Heart right ventricle (tissue), 16 donors: ENCODE data around the gene GAS5. TPM values are rescaled to one million over a fixed set of nuclear protein-coding genes. Genes with fewer than 3 reads are reported as not detected.

Source experiments
- ATAC-seq, 8 donors: fragments of 200-7000 bp; cut with Tn5 transposase; one replicate each; pipeline ENCODE4 v1.9.1; 2020; ENCODE audit warnings: mild to moderate bottlenecking in 8 of 8, moderate library complexity in 8 of 8, moderate number of reproducible peaks in 1 of 8
- DNase-seq, 2 donors: peaks; one replicate each; pipeline ENCODE4 v3.0.0-alpha.2; 2020
- H3K27ac ChIP-seq, 10 donors: fragments of 200-600 bp; sonication (generic) in 2 of 10; one replicate each; pipeline versions ENCODE4 v1.5.0 to v1.8.0; 2020 to 2022; ENCODE audit warnings: mild to moderate bottlenecking in 3 of 10
- H3K27me3 ChIP-seq, 7 donors: fragments of 200-600 bp; one replicate each; pipeline ENCODE4 v1.8.0; 2021 to 2022; ENCODE audit warnings: mild to moderate bottlenecking in 2 of 7
- H3K36me3 ChIP-seq, 9 donors: fragments of 200-600 bp; sonication (generic) in 1 of 9; one replicate each; pipeline versions ENCODE4 v1.5.0 to v1.8.0; 2020 to 2022; ENCODE audit warnings: mild to moderate bottlenecking in 2 of 9
- H3K4me1 ChIP-seq, 9 donors: fragments of 200-600 bp; sonication (generic) in 1 of 9; one replicate each; pipeline versions ENCODE4 v1.5.0 to v1.8.0; 2020 to 2022; ENCODE audit warnings: mild to moderate bottlenecking in 4 of 9
- H3K4me3 ChIP-seq, 10 donors: fragments of 200-600 bp; sonication (generic) in 2 of 10; one replicate each; pipeline versions ENCODE4 v1.5.0 to v1.8.0; 2020 to 2022; ENCODE audit warnings: mild to moderate bottlenecking in 7 of 10, moderate library complexity in 2 of 10
- H3K9me3 ChIP-seq, 11 donors: fragments of 200-600 bp in 10 of 11; sonication (generic) in 2 of 11; one replicate each; pipeline versions ENCODE4 v1.5.0 to v1.8.0; 2013 to 2022; ENCODE audit warnings: mild to moderate bottlenecking in 2 of 11, control low read depth in 1 of 11, moderate library complexity in 1 of 11
- CTCF ChIP-seq, 9 donors: fragments of 200-600 bp; sonication (generic) in 2 of 9; IDR thresholded peaks; one replicate each; pipeline versions ENCODE4 v1.5.0 to v1.8.0; 2021 to 2022; ENCODE audit warnings: antibody characterized with exemption in 9 of 9, mild to moderate bottlenecking in 5 of 9, moderate library complexity in 1 of 9
- WGBS, 2 donors: extraction: QIAGEN DNeasy Blood & Tissue Kit; methylation state at CpG; one replicate each; pipeline ENCODE4 v1.1.7; 2013; ENCODE audit warnings: inconsistent platforms in 1 of 2; 5-methylcytosine and 5-hydroxymethylcytosine counted together
- intact Hi-C, 10 donors: fragments of 100-400 bp; cut with DNase I; formaldehyde crosslinking; loops; one replicate each; pipeline versions ENCODE4 v1.11.1 to v1.14.2; 2022
- polyA plus RNA-seq, 2 donors: library from polyadenylated mRNA; stranded (reverse); fragments of 200-250 nt; gene quantifications; one replicate each; pipeline ENCODE4 v1.2.3, GENCODE V29; 2013
- total RNA-seq, 10 donors: library from RNA; stranded (reverse); fragmentation: NEBNext Ultra II Directional in 3 of 10; extraction: Animal tissue kit (Norgen Biotek cat#: 25700) in 3 of 10; gene quantifications; one replicate each; pipeline versions ENCODE4 v1.2.1 to v1.2.4, GENCODE V29; 2021 to 2023
- donor health status: Arrhythmogenic right ventricular cardiomyopathy.
- donor health status: ischemic (EF 13 %, LVEDD 7.1; RV severe dilation, severe dysfunction).
- donor health status: healthy with polysubstance abuse.
- donor health status: DM: no; HTN: yes; CAD: no.
- donor health status: DM: no; HTN: no; CAD: no.
- donor health status: ischemic (EF 25% LVEDD 6.9; RV normal size, moderate dysfunction).
- donor health status: ischemic (EF 25% LVEDD 5.7; RV mildly dilated, moderate dysfunction).
- donor health status: healthy.
- donor health status: DM: yes; HTN: yes; CAD: no.
- donor health status: Ischemic cardiomyopathy.
- donor health status: ischemic (EF 35%, LVEDD 5.7; RV mildly dilated, moderate dysfunction).
- donor health status: nonischemic (EF 11% LVEDD 7.7; RV severe dilation, severe dysfunction).
- donor health status: DM: yes; HTN: yes; CAD: no.
- donor health status: PGD.
- donor health status: ischemic (EF 29% LVEDD 5.4; RV normal size, mild dysfunction).
- donor health status: nonischemic (EF 23%, LVEDD 6.1; RV moderate dilation, normal function).

Gene GAS5
- total and polyA plus RNA-seq, 12 donors = 33.1 to 151 (median 45.5) TPM

GRCh38 chr1:173900427-173900826, 32.6 kb upstream of the GAS5 start:
- H3K27ac ChIP-seq = no peak overlapping the region
- intact Hi-C loops = no loop called here
- no peaks in the 10 kb centered on the region for H3K27me3 ChIP-seq
- ATAC-seq = no peak
- no peak overlapping the region for H3K4me3 ChIP-seq
- WGBS, 2 donors = 44 to 68% methylated on average over 2 of the region's 2 CpGs
- DNase-seq = no peak
- H3K9me3 ChIP-seq = no peaks in the 10 kb centered on the region
- TF ChIP-seq CTCF (IDR thresholded peaks at IDR 0.05) = no peak
- H3K4me1 ChIP-seq = peaks cover 0 to 15% (median 0%) of the 10 kb centered on the region in 9 donors
- H3K36me3 ChIP-seq = peaks cover 0 to 20% (median 0%) of the 10 kb centered on the region in 9 donors

- H3K4me3 ChIP-seq = no peak overlapping the region
- H3K36me3 ChIP-seq = peaks cover 0 to 44% (median 0%) of the 10 kb centered on the region in 9 donors
- no peak overlapping the region for H3K27ac ChIP-seq
- no peaks in the 10 kb centered on the region for H3K27me3 ChIP-seq
- ATAC-seq (no peak), DNase-seq (no peak)
- H3K9me3 ChIP-seq = no peaks in the 10 kb centered on the region
- 60 to 77% methylated on average over 3 of the region's 3 CpGs for WGBS, 2 donors
- intact Hi-C loops = no loop called here
- TF ChIP-seq CTCF (IDR thresholded peaks at IDR 0.05) = no peak
- H3K4me1 ChIP-seq = peaks cover 0 to 12% (median 0%) of the 10 kb centered on the region in 9 donors
These were observed 26.4 kb upstream of the GAS5 start for GRCh38 chr1:173894189-173894588.

GRCh38 chr1:173893611-173894010, 25.8 kb upstream of the GAS5 start:
- Histone ChIP-seq H3K36me3 (peaks cover 0 to 50% (median 0%) of the 10 kb centered on the region in 9 donors), H3K9me3 (no peaks in the 10 kb centered on the region), H3K27ac (no peak overlapping the region), H3K27me3 (no peaks in the 10 kb centered on the region), H3K4me3 (no peak overlapping the region), H3K4me1 (peaks cover 0 to 12% (median 0%) of the 10 kb centered on the region in 9 donors)
- WGBS, 2 donors = 86 to 92% methylated on average over 1 of the region's 1 CpG
- DNase-seq (no peak), ATAC-seq (no peak)
- TF ChIP-seq CTCF (IDR thresholded peaks at IDR 0.05) = no peak
- intact Hi-C loops = no loop called here

- H3K36me3 ChIP-seq = peaks cover 0 to 64% (median 15%) of the 10 kb centered on the region in 9 donors
- no peak for TF ChIP-seq CTCF (IDR thresholded peaks at IDR 0.05)
- H3K27me3 ChIP-seq = no peaks in the 10 kb centered on the region
- H3K27ac ChIP-seq = no peak overlapping the region
- peaks cover 0 to 10% (median 0%) of the 10 kb centered on the region in 9 donors for H3K4me1 ChIP-seq
- no peaks in the 10 kb centered on the region for H3K9me3 ChIP-seq
- intact Hi-C loops = no loop called here
- WGBS, 2 donors = 98 to 99% methylated on average over 2 of the region's 2 CpGs
- H3K4me3 ChIP-seq = no peak overlapping the region
- DNase-seq (no peak), ATAC-seq (no peak)
These were observed 22.1 kb upstream of the GAS5 start for GRCh38 chr1:173889885-173890284.
